Measurements from ENCODE around the gene ARMH4.

ARMH4 gene

GRCh38 chr14:58100735-58101368, 51.2 kb downstream of the ARMH4 start:
- no peak for DNase-seq (ENCODE audit: low spot score)

GRCh38 chr14:58099682-58100081, 52.3 kb downstream of the ARMH4 start:
- DNase-seq (ENCODE audit: low spot score), result no peak

GRCh38 chr14:58098507-58098906, 53.5 kb downstream of the ARMH4 start:
- DNase-seq (ENCODE audit: low spot score), result no peak

- DNase-seq (ENCODE audit: low spot score), result no peak
Measured at GRCh38 chr14:58096731-58097130, 55.3 kb downstream of the ARMH4 start.

GRCh38 chr14:58091883-58092630, 60.0 kb downstream of the ARMH4 start:
- DNase-seq (ENCODE audit: low spot score), result no peak

- no peak for DNase-seq (ENCODE audit: low spot score)
Measured at GRCh38 chr14:58089612-58090011, 62.4 kb downstream of the ARMH4 start.

GRCh38 chr14:58088961-58089360, 63.1 kb downstream of the ARMH4 start:
- no peak for DNase-seq (ENCODE audit: low spot score)

- no peak for DNase-seq (ENCODE audit: low spot score)
Measured at GRCh38 chr14:58085877-58086276, 66.1 kb downstream of the ARMH4 start.

- no peak for DNase-seq (ENCODE audit: low spot score)
Measured at GRCh38 chr14:58082491-58083098, 69.4 kb downstream of the ARMH4 start.

- DNase-seq (ENCODE audit: low spot score), result no peak
Measured at GRCh38 chr14:58082011-58082410, 70.0 kb downstream of the ARMH4 start.

- no peak for DNase-seq (ENCODE audit: low spot score)
Measured at GRCh38 chr14:58078471-58078870, 73.5 kb downstream of the ARMH4 start.

GRCh38 chr14:58078068-58078467, 73.9 kb downstream of the ARMH4 start:
- DNase-seq (ENCODE audit: low spot score), result no peak

- no peak for DNase-seq (ENCODE audit: low spot score)
Measured at GRCh38 chr14:58077621-58078020, 74.4 kb downstream of the ARMH4 start.

GRCh38 chr14:58073516-58073915, 78.5 kb downstream of the ARMH4 start:
- no peak for DNase-seq (ENCODE audit: low spot score)

GRCh38 chr14:58072288-58073071, 79.5 kb downstream of the ARMH4 start:
- peak; percentile 32 for DNase-seq (ENCODE audit: low spot score)

- DNase-seq (ENCODE audit: low spot score), result no peak
Measured at GRCh38 chr14:58071341-58071740, 80.7 kb downstream of the ARMH4 start.

- DNase-seq (ENCODE audit: low spot score), result no peak
Measured at GRCh38 chr14:58068306-58068705, 83.7 kb downstream of the ARMH4 start.

GRCh38 chr14:58066115-58066514, 85.9 kb downstream of the ARMH4 start:
- no peak for DNase-seq (ENCODE audit: low spot score)

- no peak for DNase-seq (ENCODE audit: low spot score)
Measured at GRCh38 chr14:58061581-58061980, 90.4 kb downstream of the ARMH4 start.

- DNase-seq (ENCODE audit: low spot score), result no peak
Measured at GRCh38 chr14:58060898-58061297, 91.1 kb downstream of the ARMH4 start.

GRCh38 chr14:58060077-58060476, 91.9 kb downstream of the ARMH4 start:
- no peak for DNase-seq (ENCODE audit: low spot score)

- no peak for DNase-seq (ENCODE audit: low spot score)
Measured at GRCh38 chr14:58059126-58059525, 92.9 kb downstream of the ARMH4 start.
